Natural killer cell treated with Interleukin-12 subunit alpha and Interleukin-12 subunit beta and Interleukin-15 and Interleukin-18, amount 100 ng/mL, for 72 hours (primary cell): ENCODE data around the gene STOML1. TPM values are rescaled to one million over a fixed set of nuclear protein-coding genes. Genes with fewer than 3 reads are reported as not detected.

ENCODE experiments used
- ATAC-seq, 2 donors: fragments of 150-1000 bp; cut with Tn5 transposase in 1 of 2; sonication (Bioruptor Pico), chemical (Tn5 transposase) in 1 of 2; 2 replicates each; pipeline ENCODE4 v1.10.0; 2021
- DNase-seq: peaks from one replicate; pipeline ENCODE4 v3.0.0; 2022; ENCODE audit warnings: low spot score
- H3K27ac Mint-ChIP-seq, 2 donors: 1 replicate in 1 of 2; 2 replicates in 1 of 2; pipeline ENCODE4 v1.8.0; 2022; ENCODE audit warnings: mixed read lengths in 2 of 2, mild to moderate bottlenecking in 1 of 2, moderate library complexity in 1 of 2
- H3K27me3 Mint-ChIP-seq, 2 donors: 1 replicate in 1 of 2; 2 replicates in 1 of 2; pipeline ENCODE4 v1.8.0; 2022; ENCODE audit warnings: mixed read lengths in 2 of 2
- H3K36me3 Mint-ChIP-seq: one replicate; pipeline ENCODE4 v1.8.0; 2022; ENCODE audit warnings: mixed read lengths
- H3K4me1 Mint-ChIP-seq, 2 donors: 1 replicate in 1 of 2; 2 replicates in 1 of 2; pipeline ENCODE4 v1.8.0; 2022; ENCODE audit warnings: low read depth in 2 of 2, mixed read lengths in 2 of 2, mild to moderate bottlenecking in 1 of 2
- H3K4me3 Mint-ChIP-seq: one replicate; pipeline ENCODE4 v1.8.0; 2022; ENCODE audit warnings: mixed read lengths
- H3K9me3 Mint-ChIP-seq: 2 replicates; pipeline ENCODE4 v1.8.0; 2022; ENCODE audit warnings: mixed read lengths
- total RNA-seq, 2 donors: library from RNA; stranded (reverse); gene quantifications; one replicate each; pipeline ENCODE4 v1.2.3, GENCODE V29; 2022

The STOML1 gene
- total RNA-seq, 2 donors from 2014 or later = 14.3 to 17.9 TPM

DNA sequence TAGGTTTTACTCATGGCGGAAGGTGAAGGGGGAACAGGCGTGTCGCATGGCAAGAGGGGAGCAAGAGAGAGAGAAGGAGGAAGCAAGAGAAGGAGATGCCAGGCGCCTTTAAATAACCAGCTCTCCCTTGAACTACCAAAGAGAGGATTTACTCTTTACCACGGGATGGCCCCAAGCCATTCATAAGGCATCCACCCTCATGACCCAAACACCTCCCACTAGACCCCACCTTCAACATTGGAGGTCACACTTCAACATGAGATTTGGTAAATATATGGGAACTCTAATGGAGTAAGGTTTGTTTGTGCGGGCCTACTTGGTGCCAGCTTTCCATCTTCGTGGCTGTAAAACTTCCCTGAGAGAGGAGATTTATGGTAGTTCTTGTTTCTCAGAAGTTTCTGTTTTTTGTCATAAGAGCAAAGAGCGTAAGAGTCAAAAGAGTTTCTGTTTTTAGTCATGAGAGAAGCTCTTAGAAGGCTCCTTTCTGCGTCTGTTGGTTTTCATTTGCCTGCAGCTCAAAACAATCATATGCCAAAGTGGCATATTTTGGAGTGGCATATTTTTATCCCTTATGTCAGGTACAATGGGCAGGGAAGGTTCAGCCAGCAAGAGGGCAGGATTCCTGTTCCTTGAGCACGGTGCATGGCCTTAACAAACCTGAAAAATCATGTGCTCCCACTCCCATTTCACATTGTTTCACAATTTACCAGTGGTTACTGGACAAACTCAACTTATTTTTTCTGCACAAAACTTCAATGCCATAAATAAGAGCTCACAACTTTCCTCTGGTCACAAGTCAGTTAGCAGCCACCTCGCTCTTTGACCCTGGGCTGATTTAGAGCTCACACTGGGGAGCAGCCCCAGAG is 14.9 kb upstream of the STOML1 start:
- Mint-ChIP-seq H3K4me3 (peak overlapping the region; percentile 76), H3K27me3 (no peaks in the 10 kb centered on the region), H3K36me3 (peaks cover 26% of the 10 kb centered on the region), H3K27ac (peak overlapping the region; percentile 55 to 76), H3K4me1 (peaks cover 49 to 57% of the 10 kb centered on the region in 2 donors), H3K9me3 (no peaks in the 10 kb centered on the region)
- DNase-seq (no peak), ATAC-seq (peak in 1 of 2 donors; percentile 73)

DNA sequence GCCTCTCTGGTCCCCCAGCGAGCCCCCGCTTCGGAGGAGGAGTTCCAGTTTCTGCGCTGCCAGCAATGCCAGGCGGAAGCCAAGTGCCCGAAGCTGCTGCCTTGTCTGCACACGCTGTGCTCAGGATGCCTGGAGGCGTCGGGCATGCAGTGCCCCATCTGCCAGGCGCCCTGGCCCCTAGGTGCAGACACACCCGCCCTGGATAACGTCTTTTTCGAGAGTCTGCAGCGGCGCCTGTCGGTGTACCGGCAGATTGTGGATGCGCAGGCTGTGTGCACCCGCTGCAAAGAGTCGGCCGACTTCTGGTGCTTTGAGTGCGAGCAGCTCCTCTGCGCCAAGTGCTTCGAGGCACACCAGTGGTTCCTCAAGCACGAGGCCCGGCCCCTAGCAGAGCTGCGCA is 5.9 kb upstream of the STOML1 start:
- H3K4me3 Mint-ChIP-seq = peak overlapping the region; percentile 93

GRCh38 chr15:73996939-73997338 is 4.8 kb upstream of the STOML1 start:
- Mint-ChIP-seq H3K36me3 (peaks cover 13% of the 10 kb centered on the region), H3K27me3 (no peaks in the 10 kb centered on the region), H3K4me1 (peaks cover 42 to 63% of the 10 kb centered on the region in 2 donors), H3K4me3 (peak overlapping the region; percentile 93), H3K9me3 (no peaks in the 10 kb centered on the region), H3K27ac (peak overlapping the region; percentile 86 to 87)
- ATAC-seq (no peak), DNase-seq (no peak)

More for the DNA sequence above, 5.9 kb upstream of the STOML1 start:
- H3K27me3 Mint-ChIP-seq = no peaks in the 10 kb centered on the region
- peaks cover 36 to 56% of the 10 kb centered on the region in 2 donors for H3K4me1 Mint-ChIP-seq
- H3K27ac Mint-ChIP-seq = no peak overlapping the region
- H3K36me3 Mint-ChIP-seq = peaks cover 13% of the 10 kb centered on the region
- DNase-seq (no peak), ATAC-seq (no peak)
- H3K9me3 Mint-ChIP-seq = no peaks in the 10 kb centered on the region

- Mint-ChIP-seq H3K9me3 (no peaks in the 10 kb centered on the region), H3K36me3 (peaks cover 13% of the 10 kb centered on the region), H3K27me3 (no peaks in the 10 kb centered on the region), H3K4me1 (peaks cover 43 to 63% of the 10 kb centered on the region in 2 donors), H3K4me3 (peak overlapping the region; percentile 93), H3K27ac (peak overlapping the region; percentile 86 to 87)
- ATAC-seq (no peak), DNase-seq (no peak)
Observed at GRCh38 chr15:73996267-73996666, 4.2 kb upstream of the STOML1 start.

DNA sequence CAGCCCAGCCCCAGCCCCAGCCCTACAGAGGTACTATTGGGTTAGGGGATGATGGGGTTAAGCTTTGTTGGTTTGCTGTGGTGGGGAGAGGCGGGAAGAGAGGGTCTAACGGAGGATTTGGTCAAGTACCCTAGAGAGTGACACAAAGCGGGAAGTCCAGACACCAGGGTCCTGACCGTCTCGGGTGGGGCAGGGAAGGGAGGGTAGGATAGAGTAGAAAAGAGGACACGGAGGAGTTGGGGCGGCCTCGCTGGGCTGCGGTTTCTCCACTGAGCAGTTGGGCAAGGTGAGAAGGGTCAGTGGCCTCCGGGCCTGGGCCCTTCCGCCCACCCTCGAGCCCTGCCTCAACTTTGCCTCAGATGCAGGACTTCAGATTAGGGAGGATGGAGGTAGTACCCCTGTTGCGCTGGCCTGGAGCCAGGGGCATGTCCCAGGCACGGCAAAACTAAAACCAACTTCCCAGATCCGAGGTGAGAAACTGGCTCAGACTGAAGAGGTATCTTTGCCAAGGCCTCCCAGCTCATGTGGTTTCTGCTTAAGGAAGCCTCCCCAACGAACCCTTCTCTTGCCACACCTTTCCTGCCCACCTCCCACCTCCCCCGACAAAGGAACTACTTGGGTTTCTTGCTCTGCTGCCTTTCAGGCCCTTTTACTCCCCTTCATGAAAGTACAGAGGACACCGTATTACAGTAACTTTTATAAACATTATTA is 3.0 kb upstream of the STOML1 start:
- Mint-ChIP-seq H3K4me3 (peak overlapping the region; percentile 93), H3K27ac (peak overlapping the region; percentile 86 to 87), H3K9me3 (no peaks in the 10 kb centered on the region), H3K4me1 (peaks cover 44 to 61% of the 10 kb centered on the region in 2 donors), H3K36me3 (peaks cover 8% of the 10 kb centered on the region), H3K27me3 (no peaks in the 10 kb centered on the region)
- peak in 1 of 2 donors; percentile 0 for ATAC-seq
- DNase-seq = no peak

GRCh38 chr15:73994413-73994883 is 2.4 kb upstream of the STOML1 start, which contains the start of gene PML:
PML (plus strand) TSS chr15:73994716; CDS start chr15:73994813, 97 bp downstream.
- peaks cover 7% of the 10 kb centered on the region for H3K36me3 Mint-ChIP-seq
- no peaks in the 10 kb centered on the region for H3K27me3 Mint-ChIP-seq
- peak; percentile 91 to 94 for ATAC-seq
- H3K9me3 Mint-ChIP-seq = no peaks in the 10 kb centered on the region
- H3K4me3 Mint-ChIP-seq = peak within 1 kb of the TSS; percentile 93
- peaks cover 44 to 60% of the 10 kb centered on the region in 2 donors for H3K4me1 Mint-ChIP-seq
- H3K27ac Mint-ChIP-seq = peak within 1 kb of the TSS; percentile 86 to 87
- DNase-seq = peak; percentile 98

DNA sequence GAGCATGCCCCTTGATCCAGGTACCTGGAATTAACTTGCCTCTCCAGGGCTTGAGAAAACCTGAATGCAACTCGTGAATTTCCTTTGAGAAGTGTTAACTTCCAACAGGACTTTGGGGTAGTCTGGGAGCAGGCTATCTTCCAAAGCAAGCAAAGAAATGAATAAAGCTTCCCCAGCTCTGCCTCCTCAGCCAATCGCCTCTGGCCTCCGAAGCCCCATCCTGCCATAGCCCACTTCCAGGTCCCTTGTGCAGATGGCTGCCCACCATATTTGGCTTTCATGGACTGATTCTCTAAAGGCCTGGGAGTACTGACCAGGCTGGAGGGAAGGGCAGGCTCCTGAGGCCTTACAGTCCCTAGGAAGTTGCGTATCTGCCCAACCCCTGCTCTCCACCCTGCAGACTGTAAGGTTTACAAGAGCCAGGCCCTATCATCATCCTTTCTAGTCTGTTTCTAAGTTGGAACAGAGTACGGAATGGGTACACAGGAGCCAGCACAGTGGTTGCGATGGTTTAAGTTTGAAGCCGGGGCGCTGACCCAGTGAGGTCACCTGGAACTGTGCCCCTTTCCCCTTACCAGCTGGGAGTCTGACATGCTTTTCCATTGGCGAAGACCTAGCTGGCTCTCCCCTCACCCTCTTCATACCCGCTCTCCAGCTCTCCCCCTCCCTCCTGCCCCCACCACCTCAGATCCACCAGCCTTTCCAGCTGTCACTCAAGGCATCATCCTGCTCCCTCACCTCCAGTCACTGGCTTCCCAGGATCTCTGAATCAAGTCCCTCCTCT is 1.3 kb upstream of the STOML1 start:
- Mint-ChIP-seq H3K27ac (peak overlapping the region; percentile 86 to 87), H3K4me1 (peaks cover 37 to 49% of the 10 kb centered on the region in 2 donors), H3K27me3 (no peaks in the 10 kb centered on the region), H3K36me3 (no peaks in the 10 kb centered on the region), H3K4me3 (peak overlapping the region; percentile 93), H3K9me3 (no peaks in the 10 kb centered on the region)
- DNase-seq = no peak
- ATAC-seq = no peak

DNA sequence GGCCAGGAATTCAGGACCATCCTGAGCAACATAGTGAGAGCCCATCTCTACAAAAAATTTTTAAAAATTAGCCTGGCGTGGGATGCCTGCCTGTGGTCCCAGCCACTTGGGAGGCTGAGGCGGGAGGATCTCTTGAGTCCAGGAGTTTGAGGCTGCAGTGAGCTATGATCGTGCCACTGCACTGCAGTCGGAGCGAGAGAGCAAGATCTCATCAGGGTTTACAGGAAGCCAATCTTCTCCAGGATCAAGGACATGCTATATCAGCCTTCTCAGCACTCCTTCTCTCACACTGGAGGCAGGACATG is 451 bp upstream of the STOML1 start:
- Mint-ChIP-seq H3K4me3 (peak overlapping the region; percentile 77), H3K27me3 (no peaks in the 10 kb centered on the region), H3K27ac (peak overlapping the region; percentile 77 to 84), H3K9me3 (no peaks in the 10 kb centered on the region), H3K4me1 (peaks cover 31 to 41% of the 10 kb centered on the region in 2 donors), H3K36me3 (no peaks in the 10 kb centered on the region)
- no peak for DNase-seq
- no peak for ATAC-seq

- no peak for ATAC-seq
- Mint-ChIP-seq H3K36me3 (no peaks in the 10 kb centered on the region), H3K9me3 (no peaks in the 10 kb centered on the region), H3K27ac (peak overlapping the region in 1 of 2 donors; percentile 54), H3K4me3 (peak overlapping the region; percentile 77), H3K4me1 (peaks cover 24 to 28% of the 10 kb centered on the region in 2 donors), H3K27me3 (no peaks in the 10 kb centered on the region)
- DNase-seq = no peak
Observed at GRCh38 chr15:73991260-73991659, 835 bp downstream of the STOML1 start.

DNA sequence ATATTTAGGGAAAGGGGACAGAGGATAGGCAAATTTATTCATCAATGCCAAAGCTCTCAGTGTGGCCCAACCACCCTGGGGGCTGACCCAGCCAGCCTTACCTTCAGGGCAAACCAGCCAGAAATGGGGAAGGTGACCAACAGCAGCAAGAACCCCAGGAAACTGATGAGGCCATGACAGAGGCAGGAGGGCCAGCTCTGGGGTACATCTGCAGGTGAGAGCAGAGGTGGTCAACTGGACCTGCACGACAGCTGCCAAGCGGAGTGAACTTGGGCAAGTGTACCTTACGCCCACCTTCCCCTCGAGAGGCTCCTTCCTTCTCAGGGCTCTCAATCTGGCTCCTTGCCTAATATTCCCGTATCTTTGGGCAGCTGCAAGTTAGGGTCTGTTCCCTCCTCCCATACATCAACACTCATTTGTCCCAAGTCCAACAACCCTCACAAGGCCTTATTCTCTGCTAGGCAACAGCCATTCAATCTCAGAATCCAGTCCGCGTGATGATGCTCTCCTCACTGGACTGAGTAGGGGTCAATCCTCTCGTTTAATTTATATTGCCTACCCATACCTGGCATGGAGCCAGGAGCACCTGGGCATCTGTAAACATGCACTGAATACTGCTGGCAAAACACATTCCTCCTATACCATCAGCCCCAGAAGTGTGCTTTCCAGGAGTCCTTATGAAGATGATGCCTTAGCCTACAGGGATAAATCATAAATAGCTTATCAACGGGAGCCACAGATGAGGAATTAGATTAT is 1.7 kb downstream of the STOML1 start:
- Mint-ChIP-seq H3K36me3 (no peaks in the 10 kb centered on the region), H3K27me3 (no peaks in the 10 kb centered on the region), H3K4me3 (peak overlapping the region; percentile 77), H3K4me1 (peaks cover 24% of the 10 kb centered on the region in 2 donors), H3K9me3 (no peaks in the 10 kb centered on the region), H3K27ac (no peak overlapping the region)
- ATAC-seq (no peak), DNase-seq (no peak)

GRCh38 chr15:73989001-73989798 is 2.9 kb downstream of the STOML1 start:
- Mint-ChIP-seq H3K4me1 (peaks cover 18 to 20% of the 10 kb centered on the region in 2 donors), H3K9me3 (no peaks in the 10 kb centered on the region), H3K36me3 (no peaks in the 10 kb centered on the region), H3K27ac (no peak overlapping the region), H3K4me3 (no peak overlapping the region), H3K27me3 (no peaks in the 10 kb centered on the region)
- DNase-seq = no peak
- no peak for ATAC-seq

DNA sequence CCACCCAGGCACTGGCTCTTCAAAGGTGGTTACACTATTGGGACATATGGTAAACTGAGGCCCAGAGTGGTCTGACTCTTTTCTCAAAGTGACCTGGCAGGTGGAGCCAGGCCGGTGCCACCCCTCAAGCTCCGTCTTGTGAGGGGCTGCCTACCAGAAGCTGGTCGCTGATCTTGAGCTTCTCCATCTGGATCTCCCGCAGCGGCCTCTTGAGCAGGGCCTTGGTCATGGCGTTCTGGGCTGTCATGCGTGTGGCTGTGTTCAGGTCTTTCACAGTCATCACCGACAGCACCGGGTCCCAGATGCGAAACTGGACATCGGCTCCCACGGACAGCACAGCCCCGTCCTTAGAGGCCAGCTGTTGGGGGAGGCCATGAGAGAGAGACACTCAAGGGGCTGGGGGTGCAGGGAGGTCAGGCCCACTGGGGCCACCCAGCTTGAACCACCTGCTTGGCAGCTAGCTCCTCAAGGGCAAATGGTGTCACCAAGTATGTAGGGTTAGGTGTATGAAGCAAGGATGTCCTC is 3.6 kb downstream of the STOML1 start:
- Mint-ChIP-seq H3K4me3 (no peak overlapping the region), H3K27me3 (no peaks in the 10 kb centered on the region), H3K36me3 (no peaks in the 10 kb centered on the region), H3K9me3 (no peaks in the 10 kb centered on the region), H3K4me1 (peaks cover 11 to 15% of the 10 kb centered on the region in 2 donors), H3K27ac (no peak overlapping the region)
- no peak for ATAC-seq
- DNase-seq = no peak
